Measurements from ENCODE around the gene NCAM2. TPM values are rescaled to one million over a fixed set of nuclear protein-coding genes. Genes with fewer than 3 reads are reported as not detected.

Gene NCAM2
- total RNA-seq, 1 donor from 2014 or later: 4.3 TPM

- intact Hi-C loops (cut with DNase I): no loop called here
- no peak for DNase-seq
- ATAC-seq (ENCODE audit: poor library complexity): no peak
These were observed 462.8 kb downstream of the NCAM2 start for GRCh38 chr21:21460979-21461378.

- intact Hi-C loops (cut with DNase I): no loop called here
- DNase-seq (no peak), ATAC-seq (ENCODE audit: poor library complexity) (no peak)
These were observed 465.2 kb downstream of the NCAM2 start for GRCh38 chr21:21463456-21463855.

GRCh38 chr21:21464684-21465083 lies 466.5 kb downstream of the NCAM2 start:
- no peak for ATAC-seq (ENCODE audit: poor library complexity)
- intact Hi-C loops (cut with DNase I): no loop called here
- DNase-seq: no peak

- ATAC-seq (ENCODE audit: poor library complexity): no peak
- DNase-seq: no peak
- intact Hi-C loops (cut with DNase I): no loop called here
These were observed 468.5 kb downstream of the NCAM2 start for GRCh38 chr21:21466752-21467151.

- intact Hi-C loops (cut with DNase I): no loop called here
- DNase-seq (no peak), ATAC-seq (ENCODE audit: poor library complexity) (no peak)
These were observed 469.8 kb downstream of the NCAM2 start for GRCh38 chr21:21468003-21468402.

GRCh38 chr21:21481239-21481638 lies 483.0 kb downstream of the NCAM2 start:
- intact Hi-C loops (cut with DNase I): no loop called here
- DNase-seq (no peak), ATAC-seq (ENCODE audit: poor library complexity) (no peak)

GRCh38 chr21:21508859-21509258 lies 510.6 kb downstream of the NCAM2 start:
- intact Hi-C loops (cut with DNase I): no loop called here
- ATAC-seq (ENCODE audit: poor library complexity): no peak
- DNase-seq: no peak

GRCh38 chr21:21530680-21531079 lies 532.5 kb downstream of the NCAM2 start:
- no peak for ATAC-seq (ENCODE audit: poor library complexity)
- intact Hi-C loops (cut with DNase I): no loop called here
- DNase-seq: no peak

GRCh38 chr21:21547368-21547953 lies 549.3 kb downstream of the NCAM2 start:
- DNase-seq (no peak), ATAC-seq (ENCODE audit: poor library complexity) (no peak)
- intact Hi-C loops (cut with DNase I): no loop called here

GRCh38 chr21:21559285-21560045 lies 561.3 kb downstream of the NCAM2 start:
- ATAC-seq (ENCODE audit: poor library complexity) (no peak), DNase-seq (no peak)
- intact Hi-C loops (cut with DNase I): no loop called here
